ENCODE data around the gene PRTFDC1.

The PRTFDC1 gene

DNA sequence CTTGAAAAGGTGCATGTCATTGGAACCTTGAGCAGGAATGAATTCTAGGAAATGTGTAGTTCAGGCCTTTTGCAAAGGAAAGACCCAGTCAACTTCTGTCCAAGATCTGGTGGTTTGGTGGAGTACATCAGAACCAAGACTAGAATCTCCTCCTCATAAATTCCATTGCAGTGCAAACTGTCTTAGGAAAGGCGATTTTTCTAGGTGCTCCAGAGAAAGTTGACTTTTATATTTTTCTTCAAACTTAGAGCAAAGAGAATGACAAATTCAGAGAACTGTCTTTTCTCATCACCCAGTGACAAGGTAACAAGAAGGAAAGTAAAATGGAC, 50.0 kb downstream of the PRTFDC1 start:
- DNase-seq (ENCODE audit: low read depth), result no peak

DNA sequence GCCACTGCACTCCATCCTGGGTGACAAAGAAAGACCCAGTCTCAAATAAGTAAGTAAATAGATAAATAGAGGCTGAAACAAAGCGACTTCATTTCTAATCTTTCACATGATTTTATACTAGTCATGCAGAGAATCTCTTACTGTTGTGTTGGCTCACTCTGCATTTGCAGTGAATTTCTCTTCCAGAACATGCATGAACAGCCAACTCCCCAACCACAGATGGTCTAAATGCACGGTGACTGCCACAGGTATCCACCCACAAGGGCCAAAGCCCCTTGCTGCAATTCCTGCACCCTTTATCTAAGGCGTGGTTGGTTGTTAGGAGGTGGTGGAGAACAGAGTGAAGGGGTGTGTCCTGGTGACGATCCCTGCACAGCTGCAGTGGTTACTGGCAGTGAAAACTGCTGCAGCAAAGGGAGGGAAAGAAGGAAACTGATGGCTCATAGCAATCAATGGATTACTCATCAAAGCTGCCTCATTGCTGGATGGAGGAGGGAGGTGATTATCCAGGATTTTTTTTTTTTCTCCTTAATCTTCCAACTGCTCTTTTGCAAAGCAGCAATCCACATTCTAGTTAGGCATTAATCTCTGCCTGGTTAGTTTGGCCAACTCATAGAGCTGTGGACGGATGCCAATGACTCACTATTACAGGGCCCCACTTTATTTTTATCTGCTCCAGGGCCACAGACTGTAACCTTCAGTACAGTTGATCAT, 50.6 kb downstream of the PRTFDC1 start:
- peak; percentile 79 for DNase-seq (ENCODE audit: low read depth)

- no peak for DNase-seq (ENCODE audit: low read depth)
Observed at GRCh38 chr10:24900888-24901685, 51.3 kb downstream of the PRTFDC1 start.

DNA sequence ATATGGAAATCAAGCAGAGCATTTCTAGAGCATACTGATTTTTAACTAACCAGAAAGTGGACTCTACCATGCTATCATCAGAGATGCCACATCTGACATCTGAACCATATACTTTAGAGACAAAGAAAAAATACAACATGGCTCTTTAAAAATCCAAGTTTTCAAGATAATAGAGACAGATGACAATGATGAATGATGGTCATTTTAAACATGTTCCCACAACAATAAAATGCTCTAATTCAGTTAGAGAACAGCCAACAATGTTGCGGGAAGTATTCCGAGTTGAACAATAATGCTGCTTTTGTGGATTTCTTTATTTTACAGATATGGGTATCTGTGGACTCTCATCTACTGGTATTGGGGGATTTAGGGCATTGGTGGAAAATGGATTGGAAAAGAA, 52.8 kb downstream of the PRTFDC1 start:
- DNase-seq (ENCODE audit: low read depth), result no peak

GRCh38 chr10:24898501-24898900, 53.9 kb downstream of the PRTFDC1 start:
- DNase-seq (ENCODE audit: low read depth), result no peak

DNA sequence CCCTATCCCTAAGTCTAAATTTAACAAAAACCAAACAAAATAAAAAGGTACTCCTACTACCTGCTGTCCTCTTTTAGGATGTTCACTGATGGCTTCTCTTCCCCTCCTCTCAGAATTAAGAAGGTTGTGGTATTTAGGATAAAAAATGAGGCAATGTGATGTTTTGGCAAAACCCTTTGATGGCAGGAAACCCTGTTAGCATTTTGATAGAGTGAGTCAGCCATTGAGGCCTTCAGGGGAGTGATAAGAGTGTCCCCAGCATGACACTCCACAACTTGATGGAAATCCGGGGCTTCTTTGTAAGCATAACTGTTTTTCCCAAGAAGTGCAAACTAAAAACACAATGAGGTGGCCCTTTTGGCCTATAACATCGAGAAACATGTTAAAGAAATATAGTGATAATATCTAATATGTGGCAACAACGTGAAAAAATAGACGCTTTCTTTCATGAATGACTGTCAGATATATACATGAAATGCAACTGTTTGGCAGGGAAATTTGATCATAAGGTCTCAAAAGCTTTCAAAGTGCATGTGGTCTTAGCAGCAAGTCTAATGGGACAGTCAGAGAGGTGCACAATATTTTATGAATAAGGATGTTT, 55.0 kb downstream of the PRTFDC1 start:
- no peak for DNase-seq (ENCODE audit: low read depth)

GRCh38 chr10:24894728-24895127, 57.7 kb downstream of the PRTFDC1 start:
- DNase-seq (ENCODE audit: low read depth), result no peak

- DNase-seq (ENCODE audit: low read depth), result no peak
Observed at GRCh38 chr10:24894309-24894708, 58.1 kb downstream of the PRTFDC1 start.

GRCh38 chr10:24893127-24893526, 59.3 kb downstream of the PRTFDC1 start:
- DNase-seq (ENCODE audit: low read depth), result no peak

DNA sequence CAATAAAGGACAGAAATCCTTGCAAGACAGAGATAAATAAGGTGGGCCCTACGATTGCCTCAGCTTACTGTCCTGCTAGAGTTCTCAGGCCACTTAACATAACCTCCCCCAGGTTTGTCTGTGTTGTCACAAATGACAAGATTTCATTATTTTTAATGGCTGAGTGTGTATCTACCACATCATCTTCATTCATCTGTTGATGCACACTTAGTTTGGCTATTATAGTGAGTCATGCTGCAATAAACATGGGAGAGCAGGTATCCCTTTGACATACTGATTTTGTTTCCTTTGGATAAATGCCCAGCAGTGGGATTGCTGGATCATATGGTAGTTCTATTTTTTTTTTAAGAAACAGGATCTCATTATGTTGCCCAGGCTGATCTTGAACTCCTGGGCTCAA, 60.6 kb downstream of the PRTFDC1 start:
- DNase-seq (ENCODE audit: low read depth), result no peak

GRCh38 chr10:24889639-24890038, 62.8 kb downstream of the PRTFDC1 start:
- DNase-seq (ENCODE audit: low read depth), result no peak

GRCh38 chr10:24887855-24888231, 64.6 kb downstream of the PRTFDC1 start:
- no peak for DNase-seq (ENCODE audit: low read depth)

DNA sequence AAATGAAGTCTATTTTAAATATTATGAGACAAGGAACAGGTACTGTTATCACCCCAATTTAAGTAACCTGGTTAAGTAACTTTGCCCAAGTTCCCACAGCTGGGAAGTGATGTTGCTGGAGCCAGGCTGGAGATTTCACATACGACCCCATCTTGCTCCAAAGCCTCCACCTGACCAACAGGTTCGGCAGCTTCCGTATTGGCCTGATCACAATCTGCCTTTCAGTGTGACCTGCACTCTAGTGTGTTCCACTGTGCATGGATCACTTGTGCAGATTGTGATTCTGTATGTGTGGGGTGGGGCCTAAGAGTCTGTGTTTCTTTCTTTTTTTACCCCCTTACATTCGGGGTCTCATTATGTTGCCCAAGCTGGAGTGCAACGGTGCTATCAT, 66.1 kb downstream of the PRTFDC1 start:
- no peak for DNase-seq (ENCODE audit: low read depth)

DNA sequence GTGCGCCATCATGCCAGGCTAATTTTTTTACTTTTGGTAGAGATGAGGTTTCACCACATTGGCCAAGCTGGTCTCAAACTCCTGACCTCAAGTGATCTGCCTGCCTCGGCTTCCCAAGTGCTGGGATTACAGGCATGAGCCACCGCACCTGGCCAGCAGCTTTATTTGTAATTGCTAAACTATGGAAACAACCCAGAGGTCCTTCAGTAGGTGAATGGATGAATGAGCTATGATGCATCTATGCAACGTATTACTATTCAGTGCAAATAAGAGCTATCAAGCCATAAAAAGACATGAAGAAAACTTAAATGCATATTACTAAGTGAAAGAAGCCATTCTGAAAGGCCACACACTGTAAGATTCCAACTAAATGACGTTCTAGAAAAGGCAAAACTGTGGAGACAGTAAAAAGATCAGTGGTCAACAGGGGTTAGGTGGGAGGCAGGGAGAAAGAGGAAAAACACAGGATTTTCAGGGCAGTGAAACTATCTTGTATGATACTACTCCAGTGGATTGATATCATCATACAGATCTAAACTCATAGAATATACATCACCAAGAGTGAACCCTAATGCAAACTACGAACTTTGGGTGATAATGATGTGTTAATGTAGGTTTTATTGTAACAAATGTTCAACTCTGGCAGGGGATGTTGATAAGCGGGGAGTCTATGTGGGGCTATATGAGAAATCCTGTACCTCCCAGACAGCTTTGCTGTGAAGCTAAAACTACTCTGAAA, 66.7 kb downstream of the PRTFDC1 start:
- no peak for DNase-seq (ENCODE audit: low read depth)

DNA sequence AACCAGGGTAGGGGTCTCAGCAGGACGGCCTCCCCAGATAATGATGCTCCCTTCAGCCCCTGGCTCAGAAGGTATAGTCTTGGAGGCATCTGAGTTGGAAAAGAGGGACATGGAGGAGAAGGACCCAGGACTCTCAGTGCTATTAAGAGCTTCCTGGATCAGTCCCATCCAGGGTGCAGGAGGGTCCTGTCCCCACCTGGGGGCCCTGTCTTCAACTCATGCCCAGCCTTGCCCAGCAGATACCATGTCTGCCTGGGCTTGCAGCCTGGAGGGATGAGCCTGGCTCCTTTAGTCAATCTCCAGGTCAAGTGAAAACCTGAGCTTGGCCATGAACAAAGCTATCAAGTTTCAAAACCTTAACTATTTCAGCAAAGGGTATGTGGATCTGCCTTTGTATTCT, 67.6 kb downstream of the PRTFDC1 start:
- no peak for DNase-seq (ENCODE audit: low read depth)

- DNase-seq (ENCODE audit: low read depth), result no peak
Observed at GRCh38 chr10:24884316-24884715, 68.1 kb downstream of the PRTFDC1 start.

DNA sequence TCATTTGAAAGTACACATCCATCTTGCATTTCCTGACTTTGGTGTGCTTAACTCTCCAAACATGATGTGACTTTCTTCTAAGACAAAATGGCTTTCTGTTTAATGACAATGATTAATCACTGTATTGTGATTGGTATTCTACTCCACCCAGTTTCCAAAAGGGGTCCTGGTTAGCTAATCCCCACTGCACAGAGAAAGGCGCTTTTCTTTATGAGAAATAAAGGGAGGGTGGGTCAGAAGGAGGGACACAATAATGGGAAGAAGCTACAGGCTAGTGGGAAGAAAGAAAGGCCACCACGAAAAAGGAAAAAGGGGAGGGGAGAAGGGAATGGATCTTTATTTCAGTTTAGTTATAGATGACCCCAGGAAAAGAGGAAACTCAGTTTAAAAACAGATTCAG, 69.2 kb downstream of the PRTFDC1 start:
- DNase-seq (ENCODE audit: low read depth), result no peak

DNA sequence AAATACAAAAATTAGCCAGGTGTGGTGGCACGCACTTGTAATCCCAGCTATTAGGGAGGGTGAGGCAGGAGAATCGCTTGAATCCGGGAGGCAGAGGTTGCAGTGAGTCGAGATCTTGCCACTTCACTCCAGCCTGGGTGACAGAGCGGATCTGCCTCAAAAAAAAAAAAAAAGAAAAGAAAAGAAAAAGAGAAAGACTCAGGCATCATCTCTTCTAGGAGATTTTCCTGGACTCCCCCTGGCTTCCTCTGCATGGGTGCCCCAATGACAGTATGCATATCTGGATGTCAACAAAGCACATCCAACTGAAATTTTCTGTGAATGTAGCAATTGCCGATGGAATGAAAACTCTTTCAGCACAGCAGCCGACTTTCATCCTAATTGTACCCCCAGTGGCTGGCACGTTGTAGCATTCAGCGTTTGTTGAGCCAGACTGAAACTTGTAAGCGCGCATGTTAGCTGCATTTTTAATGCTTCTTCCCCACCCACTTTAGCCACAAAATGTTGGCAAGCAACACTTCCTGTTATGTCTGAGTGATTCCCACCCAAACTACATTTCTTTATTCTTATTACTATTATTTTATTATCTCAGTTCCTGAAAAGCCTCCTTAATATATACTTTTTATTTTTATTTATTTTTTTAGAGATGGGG, 70.2 kb downstream of the PRTFDC1 start:
- DNase-seq (ENCODE audit: low read depth), result no peak

GRCh38 chr10:24879861-24880260, 72.5 kb downstream of the PRTFDC1 start:
- no peak for DNase-seq (ENCODE audit: low read depth)

DNA sequence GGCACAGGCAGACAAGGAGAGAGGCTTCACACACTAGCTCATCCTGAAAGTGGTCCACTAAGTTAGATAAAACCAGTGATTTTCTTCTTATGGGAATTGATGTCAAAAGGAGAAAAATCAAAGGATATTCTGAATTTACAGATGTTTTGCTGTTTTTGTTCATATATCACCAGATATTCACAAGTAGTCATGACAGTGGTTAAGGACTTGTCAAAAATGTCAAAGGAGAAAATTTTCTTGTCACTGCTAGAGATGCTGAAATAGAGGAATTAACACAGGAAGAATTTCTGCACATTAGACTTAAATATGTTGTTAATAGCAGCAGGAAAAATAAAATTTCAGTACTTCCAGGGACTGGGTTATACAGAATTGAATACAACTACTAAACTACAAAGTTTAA, 78.3 kb downstream of the PRTFDC1 start:
- DNase-seq (ENCODE audit: low read depth), result no peak

DNA sequence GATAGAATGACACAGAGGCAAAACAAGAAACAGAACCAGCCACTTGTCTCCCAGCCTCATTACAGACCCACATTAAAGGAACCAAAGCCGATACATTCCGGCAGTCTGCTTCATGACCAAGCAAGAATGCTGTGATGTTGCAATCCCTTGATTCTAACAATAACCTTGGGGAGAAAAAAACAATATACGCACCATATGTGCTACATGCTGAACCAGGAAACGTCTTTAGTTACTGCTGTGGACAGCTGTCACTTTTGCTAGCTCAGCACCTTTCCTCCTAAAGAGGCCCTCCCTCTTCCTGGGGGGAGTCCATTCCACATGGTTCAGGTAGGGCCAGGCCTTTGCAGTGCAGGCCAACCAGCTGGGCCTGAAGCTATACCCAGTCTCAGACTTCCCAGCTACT, 79.1 kb downstream of the PRTFDC1 start:
- peak; percentile 61 for DNase-seq (ENCODE audit: low read depth)

DNA sequence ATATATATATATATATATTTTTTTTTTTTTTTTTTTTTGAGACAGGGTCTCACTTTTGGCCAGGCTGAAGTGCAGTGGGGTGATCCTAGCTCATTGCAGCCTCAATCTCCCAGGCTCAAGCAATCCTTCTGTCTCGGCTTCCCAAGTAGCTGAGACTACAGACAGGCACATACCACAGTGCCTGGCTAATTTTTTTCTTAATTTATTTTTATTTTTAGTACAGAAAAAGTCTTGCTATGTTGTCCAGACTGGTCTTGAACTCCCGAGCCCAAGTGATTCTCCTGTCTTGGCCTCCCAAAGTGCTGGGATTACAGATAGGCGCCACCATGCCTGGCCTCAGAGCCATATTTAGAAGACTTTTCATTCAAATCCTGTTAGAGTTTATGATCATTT, 79.6 kb downstream of the PRTFDC1 start:
- no peak for DNase-seq (ENCODE audit: low read depth)

Data from HS-5 (cell line).